HFFc6 (cell line): ENCODE measurements around the gene TAPT1. TPM values are rescaled to one million over a fixed set of nuclear protein-coding genes. Genes with fewer than 3 reads are reported as not detected.

ENCODE experiments used
- DNase-seq: peaks from one replicate; pipeline ENCODE4 v3.0.0-alpha.2; 2018
- H3K27ac Mint-ChIP-seq: 2 replicates; pipeline ENCODE4 v1.8.0; 2020; ENCODE audit warnings: mild to moderate bottlenecking, mixed read lengths
- H3K27me3 Mint-ChIP-seq: 2 replicates; pipeline ENCODE4 v1.8.0; 2021; ENCODE audit warnings: mild to moderate bottlenecking, moderate library complexity, mixed read lengths; ENCODE audit not compliant: insufficient read depth
- H3K36me3 Mint-ChIP-seq: 2 replicates; pipeline ENCODE4 v1.8.0; 2021; ENCODE audit warnings: low read depth, mixed read lengths
- H3K4me1 Mint-ChIP-seq: 2 replicates; pipeline ENCODE4 v1.8.0; 2020; ENCODE audit warnings: low read depth, mixed read lengths
- H3K4me3 Mint-ChIP-seq: 2 replicates; pipeline ENCODE4 v1.8.0; 2020; ENCODE audit warnings: mild to moderate bottlenecking, moderate library complexity, mixed read lengths
- H3K9me3 Mint-ChIP-seq: 2 replicates; pipeline ENCODE4 v1.8.0; 2020; ENCODE audit warnings: mild to moderate bottlenecking, mixed read lengths
- CTCF ChIP-seq: fragments of 200-600 bp; sonication (generic); IDR thresholded peaks from 2 replicates; pipeline ENCODE4 v1.5.0; 2021; ENCODE audit warnings: antibody characterized with exemption, mild to moderate bottlenecking
- total RNA-seq, 6 experiments: library from RNA; stranded (reverse); fragmentation: NEBNext Ultra II Directional; extraction: Animal tissue kit (Norgen Biotek cat#: 25700); gene quantifications; 2 replicates in 1 of 6; 3 replicates in 5 of 6; pipeline ENCODE4 v1.2.3, GENCODE V29; 2021

The TAPT1 gene
- total RNA-seq, 6 experiments from 2014 or later = 11.8 to 17.9 (median 15.3) TPM

- Mint-ChIP-seq H3K27ac (no peak overlapping the region), H3K4me3 (no peak overlapping the region), H3K4me1 (0 out of 2 replicates have a peak, but pooled peaks cover 6% of the 10 kb centered on the region), H3K9me3 (no peaks in the 10 kb centered on the region), H3K27me3 (peaks cover 3% of the 10 kb centered on the region), H3K36me3 (no peaks in the 10 kb centered on the region)
- DNase-seq = no peak
- TF ChIP-seq CTCF = no peak
Observed at GRCh38 chr4:16236402-16237023, 10.2 kb upstream of the TAPT1 start.

- DNase-seq = no peak
- Mint-ChIP-seq H3K27me3 (peaks cover 3% of the 10 kb centered on the region), H3K27ac (no peak overlapping the region), H3K36me3 (no peaks in the 10 kb centered on the region), H3K4me3 (no peak overlapping the region), H3K4me1 (0 out of 2 replicates have a peak, but pooled peaks cover 6% of the 10 kb centered on the region), H3K9me3 (no peaks in the 10 kb centered on the region)
- TF ChIP-seq CTCF = no peak
Observed at GRCh38 chr4:16235209-16235608, 8.9 kb upstream of the TAPT1 start.

- no peak for DNase-seq
- Mint-ChIP-seq H3K27ac (no peak overlapping the region), H3K27me3 (peaks cover 3% of the 10 kb centered on the region), H3K4me3 (no peak overlapping the region), H3K36me3 (no peaks in the 10 kb centered on the region), H3K4me1 (0 out of 2 replicates have a peak, but pooled peaks cover 6% of the 10 kb centered on the region), H3K9me3 (no peaks in the 10 kb centered on the region)
- TF ChIP-seq CTCF = no peak
Observed at GRCh38 chr4:16233569-16234177, 7.4 kb upstream of the TAPT1 start.

GRCh38 chr4:16231570-16232245 lies 5.4 kb upstream of the TAPT1 start:
- H3K4me3 Mint-ChIP-seq = no peak overlapping the region
- H3K36me3 Mint-ChIP-seq = no peaks in the 10 kb centered on the region
- DNase-seq = no peak
- peaks cover 4% of the 10 kb centered on the region for H3K27me3 Mint-ChIP-seq
- peaks cover 14% of the 10 kb centered on the region for H3K4me1 Mint-ChIP-seq
- no peaks in the 10 kb centered on the region for H3K9me3 Mint-ChIP-seq
- H3K27ac Mint-ChIP-seq = no peak overlapping the region
- TF ChIP-seq CTCF = no peak

GRCh38 chr4:16230308-16230707 lies 4.0 kb upstream of the TAPT1 start:
- H3K9me3 Mint-ChIP-seq = no peaks in the 10 kb centered on the region

More at GRCh38 chr4:16230308-16230707, 4.0 kb upstream of the TAPT1 start:
- H3K36me3 Mint-ChIP-seq = no peaks in the 10 kb centered on the region
- H3K27me3 Mint-ChIP-seq = peaks cover 4% of the 10 kb centered on the region
- no peak overlapping the region for H3K27ac Mint-ChIP-seq
- TF ChIP-seq CTCF = no peak
- H3K4me3 Mint-ChIP-seq = no peak overlapping the region
- DNase-seq = no peak
- H3K4me1 Mint-ChIP-seq = peaks cover 15% of the 10 kb centered on the region
